Myocyte (in vitro differentiated cells): ENCODE data around the gene ST8SIA5. TPM values are rescaled to one million over a fixed set of nuclear protein-coding genes. Genes with fewer than 3 reads are reported as not detected.
A peak's percentile ranks its signal among the peaks of the same experiment; 100 is the strongest.

Experiments used
- DNase-seq: peaks from one replicate; pipeline ENCODE4 v3.0.0-alpha.2; 2012; ENCODE audit warnings: low read depth
- total RNA-seq: library from RNA; depleted of rRNA; stranded (reverse); fragments of >200 nt; gene quantifications from 2 replicates; pipeline ENCODE4 v1.2.3, GENCODE V29; 2014

The ST8SIA5 gene
- total RNA-seq, 1 donor from 2014 or later, result 3.6 TPM

DNA sequence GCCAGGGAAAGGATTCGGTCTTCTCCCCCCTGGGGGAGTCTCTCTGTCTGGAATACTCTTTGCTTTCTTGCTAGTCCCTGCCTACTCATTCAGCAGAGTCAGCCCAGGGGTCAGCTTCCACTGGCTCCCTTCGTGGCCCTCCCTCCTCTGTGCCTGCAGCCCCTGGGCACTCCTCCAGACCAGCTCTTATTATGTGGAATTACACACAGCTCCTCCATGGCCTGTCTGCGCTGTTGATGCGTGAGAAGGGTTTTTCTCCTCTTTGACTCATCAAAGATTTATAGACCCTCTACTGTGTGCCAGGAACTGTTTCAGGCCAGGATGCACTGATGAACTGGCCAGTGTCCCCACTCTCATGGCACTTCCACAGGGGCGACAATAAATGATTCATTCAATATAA is 44.4 kb downstream of the ST8SIA5 start:
- DNase-seq, result peak; percentile 87

- peak; percentile 95 for DNase-seq
Observed at GRCh38 chr18:46711444-46711863, 45.4 kb downstream of the ST8SIA5 start.

- no peak for DNase-seq
Observed at GRCh38 chr18:46706968-46707367, 49.9 kb downstream of the ST8SIA5 start.

DNA sequence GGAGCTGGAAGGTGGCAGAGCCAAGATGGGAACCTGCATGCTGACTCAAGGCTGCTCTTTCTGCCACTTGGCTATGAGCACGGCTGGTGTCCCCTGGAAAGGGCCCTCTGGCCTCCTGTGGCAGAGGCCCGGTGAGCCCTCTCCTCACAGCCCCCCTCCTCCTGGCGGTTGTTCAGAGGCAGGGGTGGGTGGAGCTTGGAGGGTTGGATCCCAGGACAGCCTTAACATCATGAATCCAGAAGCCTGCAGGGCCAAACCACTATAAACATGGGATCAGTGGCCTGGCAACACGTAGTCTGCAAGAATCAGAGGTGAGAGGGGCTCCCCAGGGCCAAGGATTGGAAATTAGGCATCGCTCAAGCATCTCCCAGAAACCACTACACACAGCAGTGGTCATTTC is 51.3 kb downstream of the ST8SIA5 start:
- no peak for DNase-seq

- DNase-seq, result no peak
Observed at GRCh38 chr18:46704816-46705215, 52.0 kb downstream of the ST8SIA5 start.

- no peak for DNase-seq
Observed at GRCh38 chr18:46704189-46704588, 52.7 kb downstream of the ST8SIA5 start.

- DNase-seq, result no peak
Observed at GRCh38 chr18:46702471-46702870, 54.4 kb downstream of the ST8SIA5 start.

- no peak for DNase-seq
Observed at GRCh38 chr18:46700066-46700824, 56.6 kb downstream of the ST8SIA5 start.

DNA sequence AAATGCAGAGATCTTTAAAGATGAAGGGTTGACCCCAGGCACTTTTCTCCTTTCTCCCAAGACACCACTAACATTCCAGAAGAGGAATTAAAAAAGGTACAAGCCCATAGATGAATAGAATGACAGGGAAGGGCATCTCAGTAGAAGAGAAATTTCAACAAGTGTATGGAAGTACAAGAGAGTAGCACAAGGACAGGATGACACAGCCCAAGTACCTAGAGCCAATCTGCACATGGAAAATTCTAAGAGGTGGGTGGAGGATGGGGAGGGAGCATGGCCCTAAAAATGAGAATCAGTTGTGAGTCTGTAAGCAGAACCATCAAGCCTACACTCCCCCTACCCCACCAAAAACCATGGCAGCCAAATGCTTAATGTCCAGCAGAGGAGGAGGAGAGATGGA is 60.2 kb downstream of the ST8SIA5 start:
- no peak for DNase-seq

- no peak for DNase-seq
Observed at GRCh38 chr18:46696268-46696667, 60.6 kb downstream of the ST8SIA5 start.

GRCh38 chr18:46693996-46694395 is 62.9 kb downstream of the ST8SIA5 start:
- no peak for DNase-seq

GRCh38 chr18:46688853-46689525 is 67.9 kb downstream of the ST8SIA5 start:
- no peak for DNase-seq

GRCh38 chr18:46686186-46686585 is 70.7 kb downstream of the ST8SIA5 start:
- no peak for DNase-seq

- no peak for DNase-seq
Observed at GRCh38 chr18:46683252-46683651, 73.6 kb downstream of the ST8SIA5 start.

- DNase-seq, result no peak
Observed at GRCh38 chr18:46680784-46681695, 75.8 kb downstream of the ST8SIA5 start.

GRCh38 chr18:46679846-46680598 is 76.8 kb downstream of the ST8SIA5 start:
- no peak for DNase-seq

GRCh38 chr18:46678785-46679399 is 78.0 kb downstream of the ST8SIA5 start:
- DNase-seq, result no peak

DNA sequence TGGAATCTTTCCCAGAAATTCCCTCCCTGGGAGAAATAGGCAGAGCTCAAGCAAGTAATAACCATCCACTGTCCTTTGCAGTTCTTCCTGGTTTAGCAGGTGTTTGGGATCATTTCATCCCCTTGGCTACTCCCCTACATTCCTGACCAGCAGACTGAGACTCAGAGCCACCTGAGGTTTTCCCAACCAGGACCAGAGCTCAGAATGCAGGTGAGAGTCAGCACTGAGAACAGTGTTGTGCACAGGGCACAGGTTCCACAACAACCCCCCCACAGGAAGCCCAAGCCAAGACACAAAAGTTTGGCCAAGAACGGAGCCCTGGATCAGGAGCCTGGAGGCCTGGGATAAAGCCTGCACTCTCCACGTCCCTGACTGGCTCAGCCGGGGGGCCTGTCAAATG is 78.8 kb downstream of the ST8SIA5 start:
- no peak for DNase-seq

DNA sequence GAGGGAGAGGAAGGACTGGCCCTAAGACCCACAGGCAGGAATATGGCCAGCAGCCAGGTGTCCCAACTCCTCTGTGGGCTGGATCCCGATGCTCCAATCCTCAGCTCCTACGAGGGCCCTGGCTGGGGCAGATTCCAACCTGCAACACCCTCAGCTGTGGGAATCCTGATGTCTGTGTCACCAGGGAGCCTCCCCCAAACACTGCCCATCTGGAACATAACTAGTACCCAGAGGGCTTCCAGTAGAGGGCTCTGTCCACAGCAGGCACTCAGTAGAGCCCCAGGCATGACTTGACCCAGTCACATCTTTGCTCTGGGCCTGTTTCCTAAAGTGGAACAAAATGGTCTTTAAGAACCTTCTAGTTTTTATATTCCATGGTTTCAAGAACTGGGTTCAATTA is 79.2 kb downstream of the ST8SIA5 start:
- peak; percentile 46 for DNase-seq

GRCh38 chr18:46676182-46676835 is 80.5 kb downstream of the ST8SIA5 start:
- DNase-seq, result no peak
